Neural progenitor cell (in vitro differentiated cells): Measurements from ENCODE around the gene ZNF329.

Source experiments
- EZH2 ChIP-seq: fragments of 200-600 bp; sonication (generic); IDR thresholded peaks from 2 replicates; pipeline ENCODE4 v1.6.1; 2017; ENCODE audit warnings: antibody characterized with exemption, mild to moderate bottlenecking, moderate library complexity
- TF ChIP-seq, protein P1 (sequence below): fragments of 200-600 bp; sonication (generic); IDR thresholded peaks from 2 replicates; pipeline ENCODE4 v1.5.1; 2017; ENCODE audit warnings: antibody characterized with exemption, mild to moderate bottlenecking

DNA sequence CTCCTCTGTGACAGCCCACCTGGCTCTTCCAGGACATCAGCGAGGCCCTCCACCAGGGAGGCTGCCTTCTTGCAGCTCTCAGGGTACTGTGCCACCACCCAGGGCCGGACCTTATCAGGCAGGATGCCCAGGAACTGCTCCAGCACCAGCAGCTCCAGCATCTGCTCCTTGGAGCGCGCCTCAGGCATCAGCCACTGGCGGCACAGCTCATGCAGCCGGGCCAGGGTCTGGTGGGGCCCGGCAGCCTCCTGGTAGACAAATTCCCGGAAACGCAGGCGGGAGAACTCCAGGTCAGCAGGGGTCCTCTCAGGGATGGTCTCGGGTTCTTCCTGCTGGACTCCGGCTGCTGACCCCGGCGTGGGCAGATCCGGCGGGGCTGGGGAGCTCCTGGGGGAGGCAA, 60.7 kb downstream of the ZNF329 start:
- TF ChIP-seq, protein P1, sequence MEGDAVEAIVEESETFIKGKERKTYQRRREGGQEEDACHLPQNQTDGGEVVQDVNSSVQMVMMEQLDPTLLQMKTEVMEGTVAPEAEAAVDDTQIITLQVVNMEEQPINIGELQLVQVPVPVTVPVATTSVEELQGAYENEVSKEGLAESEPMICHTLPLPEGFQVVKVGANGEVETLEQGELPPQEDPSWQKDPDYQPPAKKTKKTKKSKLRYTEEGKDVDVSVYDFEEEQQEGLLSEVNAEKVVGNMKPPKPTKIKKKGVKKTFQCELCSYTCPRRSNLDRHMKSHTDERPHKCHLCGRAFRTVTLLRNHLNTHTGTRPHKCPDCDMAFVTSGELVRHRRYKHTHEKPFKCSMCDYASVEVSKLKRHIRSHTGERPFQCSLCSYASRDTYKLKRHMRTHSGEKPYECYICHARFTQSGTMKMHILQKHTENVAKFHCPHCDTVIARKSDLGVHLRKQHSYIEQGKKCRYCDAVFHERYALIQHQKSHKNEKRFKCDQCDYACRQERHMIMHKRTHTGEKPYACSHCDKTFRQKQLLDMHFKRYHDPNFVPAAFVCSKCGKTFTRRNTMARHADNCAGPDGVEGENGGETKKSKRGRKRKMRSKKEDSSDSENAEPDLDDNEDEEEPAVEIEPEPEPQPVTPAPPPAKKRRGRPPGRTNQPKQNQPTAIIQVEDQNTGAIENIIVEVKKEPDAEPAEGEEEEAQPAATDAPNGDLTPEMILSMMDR: no peak
- no peak for TF ChIP-seq EZH2
